ENCODE measurements around the gene VKORC1.

GRCh38 chr16:31094088-31094423 is 541 bp downstream of the VKORC1 start:
- TF ChIP-seq POLR2A (IDR thresholded peaks at IDR 0.05; ENCODE audit: low read length) = no peak
- TF ChIP-seq GATA1 (IDR thresholded peaks at IDR 0.05; ENCODE audit: low read depth, low read length) = no peak

Data from erythroblast (primary cell).